ENCODE measurements around the gene SLC25A11. TPM values are rescaled to one million over a fixed set of nuclear protein-coding genes. Genes with fewer than 3 reads are reported as not detected.
"Not testable (repeated sequence)": the region's sequence is repeated elsewhere in the genome, so short reads cannot be mapped to it uniquely, and the experiment has no call there.

The SLC25A11 gene
- total RNA-seq, 1 experiment from 2014 or later, result 71.5 TPM

GRCh38 chr17:4920351-4921048 lies 19.3 kb downstream of the SLC25A11 start:
- DNase-seq (ENCODE audit: low read depth), result no peak

- DNase-seq (ENCODE audit: low read depth), result no peak
These were observed 20.3 kb downstream of the SLC25A11 start for GRCh38 chr17:4919511-4920047.

GRCh38 chr17:4914551-4914950 lies 25.3 kb downstream of the SLC25A11 start:
- not testable (repeated sequence) for DNase-seq (ENCODE audit: low read depth)

- peak; percentile 8 for DNase-seq (ENCODE audit: low read depth)
These were observed 25.9 kb downstream of the SLC25A11 start for GRCh38 chr17:4913994-4914393.

GRCh38 chr17:4908711-4909496 lies 30.9 kb downstream of the SLC25A11 start:
- peak; percentile 91 for DNase-seq (ENCODE audit: low read depth)

GRCh38 chr17:4908301-4908700 lies 31.5 kb downstream of the SLC25A11 start:
- peak; percentile 86 for DNase-seq (ENCODE audit: low read depth)

GRCh38 chr17:4906642-4907041 lies 33.2 kb downstream of the SLC25A11 start:
- not testable (repeated sequence) for DNase-seq (ENCODE audit: low read depth)

- DNase-seq (ENCODE audit: low read depth), result peak; percentile 58
These were observed 36.6 kb downstream of the SLC25A11 start, which contains the start of gene CHRNE for GRCh38 chr17:4903051-4903818. TSS of gene CHRNE (minus strand) at chr17:4903098. CDS start at chr17:4903063, 35 bp downstream.

- no peak for DNase-seq (ENCODE audit: low read depth)
These were observed 37.3 kb downstream of the SLC25A11 start for GRCh38 chr17:4902540-4902939.

GRCh38 chr17:4901648-4902344 lies 38.0 kb downstream of the SLC25A11 start:
- no peak for DNase-seq (ENCODE audit: low read depth)

GRCh38 chr17:4901108-4901647 lies 38.7 kb downstream of the SLC25A11 start:
- DNase-seq (ENCODE audit: low read depth), result no peak

- no peak for DNase-seq (ENCODE audit: low read depth)
These were observed 39.4 kb downstream of the SLC25A11 start for GRCh38 chr17:4900231-4901107.

- DNase-seq (ENCODE audit: low read depth), result no peak
These were observed 40.3 kb downstream of the SLC25A11 start, which contains the start of gene C17orf107 for GRCh38 chr17:4899341-4900230. TSS of gene C17orf107 (plus strand) at chr17:4899536. CDS start at chr17:4899763, 227 bp downstream.

- no peak for DNase-seq (ENCODE audit: low read depth)
These were observed 40.9 kb downstream of the SLC25A11 start for GRCh38 chr17:4898927-4899326.

- DNase-seq (ENCODE audit: low read depth), result no peak
These were observed 41.5 kb downstream of the SLC25A11 start for GRCh38 chr17:4898351-4898750.

GRCh38 chr17:4897785-4898184 lies 42.1 kb downstream of the SLC25A11 start:
- DNase-seq (ENCODE audit: low read depth), result no peak

- no peak for DNase-seq (ENCODE audit: low read depth)
These were observed 42.6 kb downstream of the SLC25A11 start for GRCh38 chr17:4897198-4897687.

- no peak for DNase-seq (ENCODE audit: low read depth)
These were observed 43.3 kb downstream of the SLC25A11 start for GRCh38 chr17:4896332-4897197.
